Sigmoid colon (tissue), 4 donors: ENCODE results near the gene CCL25.

ENCODE experiments used
- CTCF ChIP-seq, 4 experiments: fragments of 450-650 bp in 3 of 4; fragments of 200-600 bp in 1 of 4; IDR thresholded peaks; one replicate each; pipeline ENCODE4 v1.5.1; 2016 to 2019; ENCODE audit warnings: antibody characterized with exemption in 4 of 4, mild to moderate bottlenecking in 3 of 4, moderate library complexity in 2 of 4
- EP300 ChIP-seq, 4 donors: sonication (generic); formaldehyde crosslinking; IDR thresholded peaks; one replicate each; pipeline ENCODE4 v1.6.1; 2017; ENCODE audit warnings: antibody characterized with exemption in 4 of 4
- POLR2A ChIP-seq, 2 donors: fragments of 450-650 bp; IDR thresholded peaks; one replicate each; pipeline ENCODE4 v1.6.1; 2016; ENCODE audit warnings: antibody characterized with exemption in 2 of 2, mild to moderate bottlenecking in 2 of 2, moderate library complexity in 2 of 2
- POLR2AphosphoS5 ChIP-seq, 4 donors: sonication (generic); formaldehyde crosslinking; IDR thresholded peaks; one replicate each; pipeline ENCODE4 v1.6.1; 2017; ENCODE audit warnings: antibody characterized with exemption in 4 of 4

DNA sequence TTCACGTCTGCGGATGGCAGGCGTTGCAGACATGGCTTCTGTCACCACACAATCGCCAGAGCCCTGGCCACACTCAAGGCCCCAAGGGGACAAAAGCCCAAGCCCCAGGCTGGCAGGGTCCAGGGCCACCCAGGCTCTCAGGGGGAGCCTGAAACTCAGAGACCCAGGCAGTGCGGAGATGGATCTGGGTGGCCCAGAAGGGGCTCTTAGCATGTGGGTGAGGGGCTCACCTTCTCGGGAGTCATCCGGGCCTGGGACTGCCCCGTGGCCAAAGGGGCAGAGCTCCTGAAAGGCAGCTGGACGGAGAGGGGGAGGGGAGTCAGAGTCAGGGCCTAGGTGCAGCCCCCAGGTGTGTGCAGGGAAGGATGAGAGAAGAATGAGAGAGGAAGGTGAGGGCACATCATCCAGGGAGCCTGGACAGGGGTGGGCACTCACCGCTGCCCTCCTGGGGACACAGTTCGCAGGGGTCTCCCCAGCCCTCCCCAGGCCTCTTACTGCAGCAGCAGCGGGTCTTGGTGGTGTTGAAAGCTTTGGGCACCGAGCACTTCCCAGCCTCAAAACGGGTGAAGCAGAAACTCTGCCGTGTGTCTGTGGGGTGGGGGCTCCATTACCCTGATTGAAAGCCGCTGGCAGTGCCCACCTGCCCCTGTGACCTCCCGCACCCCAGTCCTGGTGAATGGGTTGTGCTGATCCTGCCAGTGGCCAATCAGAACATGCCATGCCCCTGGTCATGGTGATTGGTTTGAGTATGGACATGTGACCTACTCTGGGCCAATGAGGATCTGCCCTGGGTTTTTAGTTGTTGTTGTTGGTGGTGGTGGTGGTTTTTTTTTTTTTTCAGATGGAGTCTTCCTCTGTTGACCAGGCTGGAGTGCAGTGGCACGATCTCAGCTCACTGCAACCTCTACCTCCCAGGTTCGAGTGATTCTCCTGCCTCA lies 37.4 kb downstream of the CCL25 start:
- TF ChIP-seq CTCF (IDR thresholded peaks at IDR 0.05) (no peak), POLR2AphosphoS5 (IDR thresholded peaks at IDR 0.05) (no peak), POLR2A (IDR thresholded peaks at IDR 0.05) (no peak), EP300 (IDR thresholded peaks at IDR 0.05) (no peak)
